HepG2 (cell line): Measurements from ENCODE around the gene NOTCH4. TPM values are rescaled to one million over a fixed set of nuclear protein-coding genes. Genes with fewer than 3 reads are reported as not detected.
A peak's percentile ranks its signal among the peaks of the same experiment; 100 is the strongest.

Experiments used
- ATF7-NPFF ChIP-seq: sonication (generic); formaldehyde crosslinking; IDR thresholded peaks from 2 replicates; pipeline ENCODE4 v1.8.1; 2023; ENCODE audit warnings: mild to moderate bottlenecking, low read depth, missing genetic modification reagents, moderate library complexity
- BRD4 ChIP-seq: sonication (generic); formaldehyde crosslinking; IDR thresholded peaks from 2 replicates; pipeline ENCODE4 v1.4.0; 2020; ENCODE audit warnings: missing genetic modification reagents
- EEA1 ChIP-seq: sonication (generic); formaldehyde crosslinking; IDR thresholded peaks from 2 replicates; pipeline ENCODE4 v1.5.1; 2020; ENCODE audit warnings: mild to moderate bottlenecking, missing genetic modification reagents, borderline replicate concordance
- IRF2 ChIP-seq: IDR thresholded peaks from 2 replicates; pipeline ENCODE4 v1.6.1; 2018; ENCODE audit warnings: missing genetic modification reagents, missing compliant biosample characterization
- KLF16 ChIP-seq, 2 experiments: sonication (generic) in 1 of 2; formaldehyde crosslinking in 1 of 2; IDR thresholded peaks; 2 replicates each; pipeline versions ENCODE4 v1.6.1 to v1.8.0; 2016 to 2023; ENCODE audit warnings: missing genetic modification reagents in 2 of 2, missing compliant biosample characterization in 1 of 2
- NBN ChIP-seq: fragments of 450-650 bp; conservative IDR thresholded peaks from 2 replicates; pipeline ENCODE4 v1.6.1; 2017
- TBX2 ChIP-seq: sonication (generic); formaldehyde crosslinking; IDR thresholded peaks from 2 replicates; pipeline ENCODE4 v1.5.0; 2020; ENCODE audit warnings: missing genetic modification reagents, mild to moderate bottlenecking, borderline replicate concordance
- ZFP82 ChIP-seq: sonication (generic); formaldehyde crosslinking; IDR thresholded peaks from 2 replicates; pipeline ENCODE4 v1.5.1; 2020; ENCODE audit warnings: mild to moderate bottlenecking, missing genetic modification reagents, borderline replicate concordance
- ZNF558 ChIP-seq: sonication (generic); formaldehyde crosslinking; IDR thresholded peaks from 2 replicates; pipeline ENCODE4 v1.9.0; 2022; ENCODE audit warnings: mild to moderate bottlenecking, missing genetic modification reagents, borderline replicate concordance
- ZNF598 ChIP-seq: sonication (generic); formaldehyde crosslinking; IDR thresholded peaks from 2 replicates; pipeline ENCODE4 v1.5.1; 2020; ENCODE audit warnings: mild to moderate bottlenecking, missing genetic modification reagents, borderline replicate concordance
- ZNF788 ChIP-seq: sonication (generic); formaldehyde crosslinking; IDR thresholded peaks from 2 replicates; pipeline ENCODE4 v1.5.0; 2020; ENCODE audit warnings: mild to moderate bottlenecking, missing genetic modification reagents, borderline replicate concordance
- ZNF839 ChIP-seq: sonication (generic); formaldehyde crosslinking; IDR thresholded peaks from 2 replicates; pipeline ENCODE4 v1.4.0; 2020; ENCODE audit warnings: missing genetic modification reagents, mild to moderate bottlenecking, borderline replicate concordance
- ZSCAN21 ChIP-seq: sonication (generic); formaldehyde crosslinking; IDR thresholded peaks from 2 replicates; pipeline ENCODE4 v1.8.0; 2022; ENCODE audit warnings: mild to moderate bottlenecking, missing genetic modification reagents, moderate library complexity, borderline replicate concordance
- polyA plus RNA-seq, 8 experiments: library from polyadenylated mRNA; depleted of rRNA in 3 of 8; stranded (reverse) in 7 of 8; unstranded in 1 of 8; fragments of >200 nt; fragmentation: Illumina TruSeq in 4 of 8; extraction: Trizol in 4 of 8; gene quantifications; 2 replicates each; pipeline versions ENCODE4 v1.2.1 to v1.2.3, GENCODE V29; 2011 to 2016; ENCODE audit warnings: low read depth in 4 of 8, missing spikeins in 1 of 8, mixed read lengths in 1 of 8; ENCODE audit not compliant: insufficient read depth in 1 of 8
- total RNA-seq, 5 experiments: library from RNA; depleted of rRNA; stranded (reverse); fragments of >200 nt; fragmentation: Illumina TruSeq; extraction: Trizol; gene quantifications; 2 replicates each; pipeline ENCODE4 v1.2.3, GENCODE V29; 2016; ENCODE audit warnings: low read depth in 1 of 5
- TF ChIP-seq, protein P1 (sequence below): sonication (generic); formaldehyde crosslinking; IDR thresholded peaks from 2 replicates; pipeline ENCODE4 v1.8.1; 2023; ENCODE audit warnings: mild to moderate bottlenecking, inconsistent platforms, moderate library complexity, missing genetic modification reagents, borderline replicate concordance
- TF ChIP-seq, protein P2 (sequence below): sonication (generic); formaldehyde crosslinking; IDR thresholded peaks from 2 replicates; pipeline ENCODE4 v1.5.0; 2020; ENCODE audit warnings: missing genetic modification reagents
- TF ChIP-seq, protein P3 (sequence below): sonication (generic); formaldehyde crosslinking; IDR thresholded peaks from 2 replicates; pipeline ENCODE4 v1.4.0; 2020; ENCODE audit warnings: missing genetic modification reagents, borderline replicate concordance
- TF ChIP-seq, protein P4 (sequence below): IDR thresholded peaks from 2 replicates; pipeline ENCODE4 v1.6.1; 2016; ENCODE audit warnings: control low read depth
- TF ChIP-seq, protein P5 (sequence below): sonication (generic); formaldehyde crosslinking; IDR thresholded peaks from 2 replicates; pipeline ENCODE4 v1.4.0; 2020; ENCODE audit warnings: mild to moderate bottlenecking, missing genetic modification reagents
- TF ChIP-seq, protein P6 (sequence below), 2 experiments: fragments of 450-650 bp in 1 of 2; sonication (generic) in 1 of 2; formaldehyde crosslinking; IDR thresholded peaks; 2 replicates each; pipeline versions ENCODE4 v1.5.0 to v1.8.0; 2020 to 2022; ENCODE audit warnings: mild to moderate bottlenecking in 1 of 2, missing genetic modification reagents in 1 of 2

Gene NOTCH4
- total and polyA plus RNA-seq, 2 of the 13 experiments (the other 11 are each of a cell fraction or from before 2014, with no cell fraction given), result 0.51 to 0.83 TPM

DNA sequence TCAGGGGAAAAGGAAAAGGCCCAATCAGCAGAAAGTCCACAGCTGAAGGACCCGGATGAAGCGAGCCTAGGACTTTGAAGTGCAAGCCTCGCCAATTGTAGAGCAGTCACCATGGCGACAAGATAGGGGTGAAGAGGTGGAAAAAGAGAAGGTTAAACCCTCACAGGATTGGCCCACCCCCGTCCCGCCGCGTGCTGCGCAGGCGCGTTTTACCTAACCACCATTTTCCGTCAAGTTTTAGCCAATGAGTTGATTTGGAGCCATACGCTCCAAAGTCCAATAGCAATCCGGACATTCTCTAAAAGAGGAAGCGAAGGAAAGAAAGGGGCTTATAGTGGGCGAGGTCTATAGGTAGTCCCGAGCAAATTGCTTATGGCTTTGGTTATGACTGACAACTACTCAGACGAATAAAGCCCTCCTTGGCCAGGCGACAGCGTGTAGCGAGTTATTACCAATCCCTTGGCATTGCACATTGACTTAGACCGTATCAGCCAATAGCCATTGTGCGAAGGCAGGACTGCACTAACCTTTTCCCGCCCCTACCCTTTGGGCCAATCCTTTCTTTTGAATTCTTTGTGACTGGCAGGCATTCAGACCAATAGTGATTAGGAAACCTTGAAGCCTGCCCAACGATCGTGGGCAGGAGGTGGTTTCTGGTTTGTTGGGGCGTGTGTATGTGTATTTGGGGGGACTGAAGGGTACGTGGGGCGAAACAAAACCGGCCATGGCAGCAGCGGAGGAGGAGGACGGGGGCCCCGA is 45.9 kb downstream of the NOTCH4 start, which contains the start of gene RNF5 (continued):
- TF ChIP-seq, protein P1, sequence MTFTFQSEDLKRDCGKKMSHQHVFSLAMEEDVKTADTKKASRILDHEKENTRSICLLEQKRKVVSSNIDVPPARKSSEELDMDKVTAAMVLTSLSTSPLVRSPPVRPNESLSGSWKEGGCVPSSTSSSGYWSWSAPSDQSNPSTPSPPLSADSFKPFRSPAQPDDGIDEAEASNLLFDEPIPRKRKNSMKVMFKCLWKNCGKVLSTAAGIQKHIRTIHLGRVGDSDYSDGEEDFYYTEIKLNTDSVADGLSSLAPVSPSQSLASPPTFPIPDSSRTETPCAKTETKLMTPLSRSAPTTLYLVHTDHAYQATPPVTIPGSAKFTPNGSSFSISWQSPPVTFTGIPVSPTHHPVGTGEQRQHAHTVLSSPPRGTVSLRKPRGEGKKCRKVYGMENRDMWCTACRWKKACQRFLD (CRISPR knock-in tag), result no peak
- TF ChIP-seq BRD4 (CRISPR knock-in tag), result no peak
- no peak for TF ChIP-seq ZFP82
- no peak for TF ChIP-seq EEA1 (CRISPR knock-in tag)
- 0 out of 2 replicates have a peak, but pooled peaks have one; percentile 16 for TF ChIP-seq ATF7-NPFF (CRISPR knock-in tag)
- no peak; the same call in 1 of the 2 replicates for TF ChIP-seq IRF2
- TF ChIP-seq, protein P2, sequence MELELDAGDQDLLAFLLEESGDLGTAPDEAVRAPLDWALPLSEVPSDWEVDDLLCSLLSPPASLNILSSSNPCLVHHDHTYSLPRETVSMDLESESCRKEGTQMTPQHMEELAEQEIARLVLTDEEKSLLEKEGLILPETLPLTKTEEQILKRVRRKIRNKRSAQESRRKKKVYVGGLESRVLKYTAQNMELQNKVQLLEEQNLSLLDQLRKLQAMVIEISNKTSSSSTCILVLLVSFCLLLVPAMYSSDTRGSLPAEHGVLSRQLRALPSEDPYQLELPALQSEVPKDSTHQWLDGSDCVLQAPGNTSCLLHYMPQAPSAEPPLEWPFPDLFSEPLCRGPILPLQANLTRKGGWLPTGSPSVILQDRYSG (CRISPR knock-in tag), result no peak
- TF ChIP-seq, protein P3, sequence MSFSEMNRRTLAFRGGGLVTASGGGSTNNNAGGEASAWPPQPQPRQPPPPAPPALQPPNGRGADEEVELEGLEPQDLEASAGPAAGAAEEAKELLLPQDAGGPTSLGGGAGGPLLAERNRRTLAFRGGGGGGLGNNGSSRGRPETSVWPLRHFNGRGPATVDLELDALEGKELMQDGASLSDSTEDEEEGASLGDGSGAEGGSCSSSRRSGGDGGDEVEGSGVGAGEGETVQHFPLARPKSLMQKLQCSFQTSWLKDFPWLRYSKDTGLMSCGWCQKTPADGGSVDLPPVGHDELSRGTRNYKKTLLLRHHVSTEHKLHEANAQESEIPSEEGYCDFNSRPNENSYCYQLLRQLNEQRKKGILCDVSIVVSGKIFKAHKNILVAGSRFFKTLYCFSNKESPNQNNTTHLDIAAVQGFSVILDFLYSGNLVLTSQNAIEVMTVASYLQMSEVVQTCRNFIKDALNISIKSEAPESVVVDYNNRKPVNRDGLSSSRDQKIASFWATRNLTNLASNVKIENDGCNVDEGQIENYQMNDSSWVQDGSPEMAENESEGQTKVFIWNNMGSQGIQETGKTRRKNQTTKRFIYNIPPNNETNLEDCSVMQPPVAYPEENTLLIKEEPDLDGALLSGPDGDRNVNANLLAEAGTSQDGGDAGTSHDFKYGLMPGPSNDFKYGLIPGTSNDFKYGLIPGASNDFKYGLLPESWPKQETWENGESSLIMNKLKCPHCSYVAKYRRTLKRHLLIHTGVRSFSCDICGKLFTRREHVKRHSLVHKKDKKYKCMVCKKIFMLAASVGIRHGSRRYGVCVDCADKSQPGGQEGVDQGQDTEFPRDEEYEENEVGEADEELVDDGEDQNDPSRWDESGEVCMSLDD (CRISPR knock-in tag), result peak; percentile 87
- TF ChIP-seq ZSCAN21 (CRISPR knock-in tag), result no peak
- TF ChIP-seq TBX2 (CRISPR knock-in tag), result peak; percentile 75; the same call in 1 of the 2 replicates
- no peak for TF ChIP-seq ZNF598 (CRISPR knock-in tag)
- no peak for TF ChIP-seq ZNF558 (CRISPR knock-in tag)
- TF ChIP-seq, protein P4, sequence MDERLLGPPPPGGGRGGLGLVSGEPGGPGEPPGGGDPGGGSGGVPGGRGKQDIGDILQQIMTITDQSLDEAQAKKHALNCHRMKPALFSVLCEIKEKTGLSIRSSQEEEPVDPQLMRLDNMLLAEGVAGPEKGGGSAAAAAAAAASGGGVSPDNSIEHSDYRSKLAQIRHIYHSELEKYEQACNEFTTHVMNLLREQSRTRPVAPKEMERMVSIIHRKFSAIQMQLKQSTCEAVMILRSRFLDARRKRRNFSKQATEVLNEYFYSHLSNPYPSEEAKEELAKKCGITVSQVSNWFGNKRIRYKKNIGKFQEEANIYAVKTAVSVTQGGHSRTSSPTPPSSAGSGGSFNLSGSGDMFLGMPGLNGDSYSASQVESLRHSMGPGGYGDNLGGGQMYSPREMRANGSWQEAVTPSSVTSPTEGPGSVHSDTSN (CRISPR knock-in tag), result peak; percentile 98
- TF ChIP-seq ZNF788, result peak; percentile 93; the same call in 1 of the 2 replicates
- TF ChIP-seq KLF16 (CRISPR knock-in tag; IDR thresholded peaks at IDR 0.05), result no peak
- TF ChIP-seq, protein P5, sequence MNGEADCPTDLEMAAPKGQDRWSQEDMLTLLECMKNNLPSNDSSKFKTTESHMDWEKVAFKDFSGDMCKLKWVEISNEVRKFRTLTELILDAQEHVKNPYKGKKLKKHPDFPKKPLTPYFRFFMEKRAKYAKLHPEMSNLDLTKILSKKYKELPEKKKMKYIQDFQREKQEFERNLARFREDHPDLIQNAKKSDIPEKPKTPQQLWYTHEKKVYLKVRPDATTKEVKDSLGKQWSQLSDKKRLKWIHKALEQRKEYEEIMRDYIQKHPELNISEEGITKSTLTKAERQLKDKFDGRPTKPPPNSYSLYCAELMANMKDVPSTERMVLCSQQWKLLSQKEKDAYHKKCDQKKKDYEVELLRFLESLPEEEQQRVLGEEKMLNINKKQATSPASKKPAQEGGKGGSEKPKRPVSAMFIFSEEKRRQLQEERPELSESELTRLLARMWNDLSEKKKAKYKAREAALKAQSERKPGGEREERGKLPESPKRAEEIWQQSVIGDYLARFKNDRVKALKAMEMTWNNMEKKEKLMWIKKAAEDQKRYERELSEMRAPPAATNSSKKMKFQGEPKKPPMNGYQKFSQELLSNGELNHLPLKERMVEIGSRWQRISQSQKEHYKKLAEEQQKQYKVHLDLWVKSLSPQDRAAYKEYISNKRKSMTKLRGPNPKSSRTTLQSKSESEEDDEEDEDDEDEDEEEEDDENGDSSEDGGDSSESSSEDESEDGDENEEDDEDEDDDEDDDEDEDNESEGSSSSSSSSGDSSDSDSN (CRISPR knock-in tag), result no peak
- TF ChIP-seq ZNF839 (CRISPR knock-in tag), result 0 out of 2 replicates have a peak, but pooled peaks have one; percentile 14
- TF ChIP-seq NBN, result no peak
- TF ChIP-seq, protein P6, sequence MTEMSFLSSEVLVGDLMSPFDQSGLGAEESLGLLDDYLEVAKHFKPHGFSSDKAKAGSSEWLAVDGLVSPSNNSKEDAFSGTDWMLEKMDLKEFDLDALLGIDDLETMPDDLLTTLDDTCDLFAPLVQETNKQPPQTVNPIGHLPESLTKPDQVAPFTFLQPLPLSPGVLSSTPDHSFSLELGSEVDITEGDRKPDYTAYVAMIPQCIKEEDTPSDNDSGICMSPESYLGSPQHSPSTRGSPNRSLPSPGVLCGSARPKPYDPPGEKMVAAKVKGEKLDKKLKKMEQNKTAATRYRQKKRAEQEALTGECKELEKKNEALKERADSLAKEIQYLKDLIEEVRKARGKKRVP (CRISPR knock-in tag; IDR thresholded peaks at IDR 0.05), result no peak
